Epithelial cell of proximal tubule (primary cell): ENCODE results near the gene C10orf105. TPM values are rescaled to one million over a fixed set of nuclear protein-coding genes. Genes with fewer than 3 reads are reported as not detected.

Source experiments
- DNase-seq: peaks from one replicate; pipeline ENCODE4 v3.0.0-alpha.2; 2011; ENCODE audit warnings: low read depth
- H3K4me3 ChIP-seq: 2 replicates; pipeline ENCODE4 v1.5.1; 2011; ENCODE audit warnings: low read depth, mild to moderate bottlenecking, low read length
- total RNA-seq: library from RNA; depleted of rRNA; stranded (reverse); fragments of >200 nt; gene quantifications from 2 replicates; pipeline ENCODE4 v1.2.3, GENCODE V29; 2015
- TF ChIP-seq, protein P1 (sequence below): conservative IDR thresholded peaks from 2 replicates; pipeline ENCODE4 v1.5.1; 2012; ENCODE audit warnings: low read depth, mild to moderate bottlenecking, low read length

Gene C10orf105
- total RNA-seq, 1 donor from 2014 or later: not detected

GRCh38 chr10:71698737-71699136 is 20.8 kb downstream of the C10orf105 start:
- TF ChIP-seq, protein P1, sequence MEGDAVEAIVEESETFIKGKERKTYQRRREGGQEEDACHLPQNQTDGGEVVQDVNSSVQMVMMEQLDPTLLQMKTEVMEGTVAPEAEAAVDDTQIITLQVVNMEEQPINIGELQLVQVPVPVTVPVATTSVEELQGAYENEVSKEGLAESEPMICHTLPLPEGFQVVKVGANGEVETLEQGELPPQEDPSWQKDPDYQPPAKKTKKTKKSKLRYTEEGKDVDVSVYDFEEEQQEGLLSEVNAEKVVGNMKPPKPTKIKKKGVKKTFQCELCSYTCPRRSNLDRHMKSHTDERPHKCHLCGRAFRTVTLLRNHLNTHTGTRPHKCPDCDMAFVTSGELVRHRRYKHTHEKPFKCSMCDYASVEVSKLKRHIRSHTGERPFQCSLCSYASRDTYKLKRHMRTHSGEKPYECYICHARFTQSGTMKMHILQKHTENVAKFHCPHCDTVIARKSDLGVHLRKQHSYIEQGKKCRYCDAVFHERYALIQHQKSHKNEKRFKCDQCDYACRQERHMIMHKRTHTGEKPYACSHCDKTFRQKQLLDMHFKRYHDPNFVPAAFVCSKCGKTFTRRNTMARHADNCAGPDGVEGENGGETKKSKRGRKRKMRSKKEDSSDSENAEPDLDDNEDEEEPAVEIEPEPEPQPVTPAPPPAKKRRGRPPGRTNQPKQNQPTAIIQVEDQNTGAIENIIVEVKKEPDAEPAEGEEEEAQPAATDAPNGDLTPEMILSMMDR: no peak
- H3K4me3 ChIP-seq: no peak overlapping the region
- no peak for DNase-seq

GRCh38 chr10:71697938-71698709 is 21.5 kb downstream of the C10orf105 start:
- H3K4me3 ChIP-seq: no peak overlapping the region
- DNase-seq: no peak
- TF ChIP-seq, protein P1: no peak

GRCh38 chr10:71696628-71697326 is 22.8 kb downstream of the C10orf105 start:
- DNase-seq: no peak
- no peak overlapping the region for H3K4me3 ChIP-seq
- TF ChIP-seq, protein P1: peak; percentile 98

DNA sequence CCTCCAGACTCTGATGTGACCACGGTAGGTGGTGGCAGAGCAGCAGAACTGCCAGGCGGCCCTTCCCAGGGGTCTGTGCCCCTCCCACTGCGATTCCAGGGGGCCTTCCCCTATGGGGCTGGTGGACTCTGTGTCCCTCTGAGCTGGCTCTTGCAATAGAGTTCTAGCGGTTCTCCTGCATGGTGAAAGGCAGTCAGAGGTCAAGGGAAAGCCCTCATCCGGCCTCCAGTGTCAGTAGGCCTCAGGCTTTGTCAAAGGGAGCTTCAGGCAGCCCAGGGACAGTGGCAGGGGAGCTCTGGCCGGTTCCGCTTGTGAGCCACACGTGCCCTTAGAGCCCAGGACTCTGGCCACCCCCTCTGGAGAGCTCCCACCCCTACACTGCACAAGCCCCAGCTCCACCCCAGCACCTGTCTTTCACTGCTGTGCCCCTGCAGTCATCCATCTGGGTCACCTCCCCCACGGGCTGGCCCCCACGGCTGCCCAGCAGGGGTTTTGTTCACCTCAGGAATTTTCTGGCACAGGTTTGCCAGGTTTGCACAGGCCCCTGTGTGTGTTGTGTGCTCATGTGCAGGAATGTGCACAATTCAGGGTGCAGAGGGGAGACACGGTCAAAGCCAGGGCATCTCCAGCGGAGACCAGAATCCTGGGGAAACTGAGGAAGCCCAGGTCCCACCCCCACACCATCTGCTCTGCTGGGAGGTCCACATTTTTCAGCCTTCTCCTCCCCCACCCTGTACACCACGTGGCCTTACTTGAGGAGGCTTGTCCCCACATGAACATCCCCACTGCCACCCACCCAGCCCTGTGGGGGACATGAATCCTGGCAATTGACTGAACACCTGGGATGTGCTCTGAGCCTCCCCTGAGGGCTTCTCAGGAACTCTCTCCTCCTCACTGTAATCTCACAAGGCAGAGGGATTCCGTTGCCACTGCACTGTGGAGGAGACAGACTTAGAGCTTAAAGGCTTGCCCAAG is 23.8 kb downstream of the C10orf105 start:
- no peak overlapping the region for H3K4me3 ChIP-seq
- TF ChIP-seq, protein P1: no peak
- DNase-seq: no peak

DNA sequence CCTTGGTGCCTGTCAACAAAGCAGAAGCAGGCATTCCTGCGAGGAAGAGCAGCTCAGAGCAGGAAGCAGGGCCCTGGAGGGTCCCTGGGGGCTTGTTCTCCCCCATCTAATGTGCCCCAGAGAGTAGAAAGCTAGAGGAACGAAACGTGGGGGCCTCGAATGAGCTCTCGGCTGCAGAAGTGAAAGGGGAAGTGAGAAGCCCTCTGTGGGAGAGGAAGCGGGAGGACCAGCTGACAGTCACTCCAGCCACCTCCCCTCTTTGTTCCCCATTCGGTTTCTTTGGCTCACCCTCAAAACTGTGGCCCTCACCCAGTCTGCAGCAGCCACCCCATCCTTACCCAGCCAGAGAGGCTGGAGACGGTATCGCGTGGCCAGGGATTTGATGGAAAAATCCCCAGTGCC is 25.0 kb downstream of the C10orf105 start:
- DNase-seq: no peak
- H3K4me3 ChIP-seq: no peak overlapping the region
- TF ChIP-seq, protein P1: no peak

DNA sequence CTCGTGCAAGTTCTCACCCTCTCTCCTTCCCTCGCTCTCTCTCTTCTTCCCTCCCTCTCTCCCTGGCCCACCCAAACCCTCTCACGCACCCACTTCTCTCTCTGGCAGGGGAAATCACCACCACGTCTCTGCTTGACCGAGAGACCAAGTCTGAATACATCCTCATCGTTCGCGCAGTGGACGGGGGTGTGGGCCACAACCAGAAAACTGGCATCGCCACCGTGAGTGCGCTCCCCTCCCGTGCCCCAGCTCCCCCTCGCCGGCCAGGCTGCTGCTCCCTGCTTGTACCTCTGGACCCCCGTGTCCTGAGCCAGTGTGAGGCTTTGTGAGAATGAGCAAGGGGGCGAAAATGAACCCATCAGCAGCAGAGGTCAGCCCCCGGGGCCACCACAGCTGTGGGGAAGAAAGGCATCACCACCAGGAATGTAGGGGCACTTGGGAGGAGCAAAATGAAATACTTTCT is 25.5 kb downstream of the C10orf105 start:
- TF ChIP-seq, protein P1: no peak
- DNase-seq: no peak
- H3K4me3 ChIP-seq: no peak overlapping the region
